Measurements from ENCODE around the gene TMEM233. TPM values are rescaled to one million over a fixed set of nuclear protein-coding genes. Genes with fewer than 3 reads are reported as not detected.

Gene TMEM233
- total RNA-seq, 2 experiments from 2014 or later, result not detected

DNA sequence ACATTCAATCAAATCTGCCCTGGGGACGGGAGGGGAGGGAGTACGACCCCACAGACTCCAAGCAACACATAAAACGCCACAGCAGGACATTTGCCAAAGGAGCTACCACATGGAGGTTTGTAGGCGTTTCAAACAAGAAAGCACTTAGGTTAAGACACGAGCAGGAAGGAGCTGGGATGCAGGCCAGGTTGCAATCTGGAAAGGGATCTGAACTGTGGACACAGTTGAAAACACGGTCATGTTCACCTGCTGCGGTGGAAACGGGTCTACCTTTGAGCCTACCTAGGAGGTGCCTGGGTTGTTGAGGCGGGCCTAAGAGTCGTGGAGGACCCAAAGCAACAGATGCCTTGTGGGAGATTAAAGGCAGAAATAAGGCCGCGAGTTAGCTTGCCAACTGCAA lies 92.8 kb downstream of the TMEM233 start:
- peaks cover 13% of the 10 kb centered on the region for H3K36me3 Mint-ChIP-seq (ENCODE audit: low read depth)
- intact Hi-C loops (cut with micrococcal nuclease), result no loop called here
- H3K27ac Mint-ChIP-seq, result no peak overlapping the region
- H3K9me3 Mint-ChIP-seq, result no peaks in the 10 kb centered on the region
- peaks cover 14% of the 10 kb centered on the region for H3K4me1 Mint-ChIP-seq (ENCODE audit: low read depth)
- CTCF ChIA-PET, result no interaction called here
- H3K27me3 Mint-ChIP-seq (ENCODE audit: low read depth), result no peaks in the 10 kb centered on the region
- DNase-seq, result no peak
- H3K4me3 Mint-ChIP-seq, result no peak overlapping the region

GRCh38 chr12:119686776-119687175 lies 93.2 kb downstream of the TMEM233 start:
- intact Hi-C loops (cut with micrococcal nuclease), result no loop called here
- peaks cover 12% of the 10 kb centered on the region for H3K4me1 Mint-ChIP-seq (ENCODE audit: low read depth)
- DNase-seq, result no peak
- peaks cover 13% of the 10 kb centered on the region for H3K36me3 Mint-ChIP-seq (ENCODE audit: low read depth)
- CTCF ChIA-PET, result no interaction called here
- no peak overlapping the region for H3K27ac Mint-ChIP-seq
- no peaks in the 10 kb centered on the region for H3K27me3 Mint-ChIP-seq (ENCODE audit: low read depth)
- no peaks in the 10 kb centered on the region for H3K9me3 Mint-ChIP-seq
- H3K4me3 Mint-ChIP-seq, result no peak overlapping the region

DNA sequence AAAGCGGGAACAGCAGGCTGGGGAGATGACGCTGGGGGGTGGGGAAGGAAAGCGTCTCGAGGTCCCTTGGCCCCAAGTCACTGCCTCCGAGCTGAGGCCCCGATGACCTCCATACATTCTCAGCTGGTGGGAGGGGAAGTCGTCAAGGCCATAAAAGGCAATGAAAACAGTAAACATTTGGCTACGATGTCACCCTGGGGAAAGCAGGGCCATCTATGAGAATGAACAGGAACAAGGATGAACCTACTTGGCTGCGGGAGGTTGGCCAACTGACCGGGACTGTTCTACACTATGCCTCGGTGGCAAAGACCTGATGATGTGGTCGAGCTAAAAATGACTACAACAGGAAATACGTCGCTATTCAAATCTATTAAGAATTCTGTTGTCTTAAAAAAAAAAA lies 93.8 kb downstream of the TMEM233 start:
- Mint-ChIP-seq H3K9me3 (no peaks in the 10 kb centered on the region), H3K4me3 (no peak overlapping the region), H3K27me3 (ENCODE audit: low read depth) (no peaks in the 10 kb centered on the region), H3K27ac (no peak overlapping the region), H3K36me3 (ENCODE audit: low read depth) (peaks cover 11% of the 10 kb centered on the region), H3K4me1 (ENCODE audit: low read depth) (peaks cover 6% of the 10 kb centered on the region)
- intact Hi-C loops (cut with micrococcal nuclease), result no loop called here
- CTCF ChIA-PET, result no interaction called here
- DNase-seq, result no peak

GRCh38 chr12:119687879-119688278 lies 94.3 kb downstream of the TMEM233 start:
- no peak for DNase-seq
- peaks cover 11% of the 10 kb centered on the region for H3K36me3 Mint-ChIP-seq (ENCODE audit: low read depth)
- H3K27me3 Mint-ChIP-seq (ENCODE audit: low read depth), result no peaks in the 10 kb centered on the region
- H3K4me3 Mint-ChIP-seq, result no peak overlapping the region
- H3K9me3 Mint-ChIP-seq, result no peaks in the 10 kb centered on the region
- CTCF ChIA-PET, result no interaction called here
- H3K4me1 Mint-ChIP-seq (ENCODE audit: low read depth), result peaks cover 2% of the 10 kb centered on the region
- H3K27ac Mint-ChIP-seq, result no peak overlapping the region
- intact Hi-C loops (cut with micrococcal nuclease), result no loop called here

- no peaks in the 10 kb centered on the region for H3K9me3 Mint-ChIP-seq
- DNase-seq, result no peak
- H3K27me3 Mint-ChIP-seq (ENCODE audit: low read depth), result no peaks in the 10 kb centered on the region
- H3K36me3 Mint-ChIP-seq (ENCODE audit: low read depth), result peaks cover 11% of the 10 kb centered on the region
- H3K4me1 Mint-ChIP-seq (ENCODE audit: low read depth), result no peaks in the 10 kb centered on the region
- CTCF ChIA-PET, result interaction anchor here (0.6 kb wide), 1 partner anchor 13 kb away, joined by 3 read pairs; no protein-coding TSS in a partner anchor
- no peak overlapping the region for H3K4me3 Mint-ChIP-seq
- no peak overlapping the region for H3K27ac Mint-ChIP-seq
- intact Hi-C loops (cut with micrococcal nuclease), result no loop called here
Observed at GRCh38 chr12:119689935-119690500, 96.4 kb downstream of the TMEM233 start.

GRCh38 chr12:119691202-119691810 lies 97.7 kb downstream of the TMEM233 start:
- Mint-ChIP-seq H3K36me3 (ENCODE audit: low read depth) (peaks cover 9% of the 10 kb centered on the region), H3K9me3 (no peaks in the 10 kb centered on the region), H3K27ac (no peak overlapping the region), H3K4me1 (ENCODE audit: low read depth) (no peaks in the 10 kb centered on the region), H3K4me3 (no peak overlapping the region), H3K27me3 (ENCODE audit: low read depth) (no peaks in the 10 kb centered on the region)
- no peak for DNase-seq
- CTCF ChIA-PET, result no interaction called here
- intact Hi-C loops (cut with micrococcal nuclease), result no loop called here

- intact Hi-C loops (cut with micrococcal nuclease), result no loop called here
- peaks cover 13% of the 10 kb centered on the region for H3K36me3 Mint-ChIP-seq (ENCODE audit: low read depth)
- DNase-seq, result no peak
- CTCF ChIA-PET, result no interaction called here
- no peaks in the 10 kb centered on the region for H3K9me3 Mint-ChIP-seq
- H3K4me1 Mint-ChIP-seq (ENCODE audit: low read depth), result no peaks in the 10 kb centered on the region
- H3K27me3 Mint-ChIP-seq (ENCODE audit: low read depth), result no peaks in the 10 kb centered on the region
- no peak overlapping the region for H3K27ac Mint-ChIP-seq
- H3K4me3 Mint-ChIP-seq, result no peak overlapping the region
Observed at GRCh38 chr12:119692410-119692809, 98.8 kb downstream of the TMEM233 start.

Other genes with a start within 250 kb of the TMEM233 start
- 10 to 100 TPM; 34.3 to 39.8 TPM for gene PRKAB1, start 74.4 kb downstream of the TMEM233 start, total RNA-seq